GM21737 (cell line): ENCODE data around the gene SBK1.
A peak's percentile ranks its signal among the peaks of the same experiment; 100 is the strongest.
"Not testable (repeated sequence)": the region's sequence is repeated elsewhere in the genome, so short reads cannot be mapped to it uniquely, and the experiment has no call there.

ENCODE experiments used
- ATAC-seq: cut with Tn5 transposase; IDR thresholded peaks from one replicate; pipeline ENCODE4 v1.9.1; 2021; ENCODE audit warnings: mild to moderate bottlenecking, moderate library complexity; ENCODE audit not compliant: unreplicated experiment

SBK1 gene

DNA sequence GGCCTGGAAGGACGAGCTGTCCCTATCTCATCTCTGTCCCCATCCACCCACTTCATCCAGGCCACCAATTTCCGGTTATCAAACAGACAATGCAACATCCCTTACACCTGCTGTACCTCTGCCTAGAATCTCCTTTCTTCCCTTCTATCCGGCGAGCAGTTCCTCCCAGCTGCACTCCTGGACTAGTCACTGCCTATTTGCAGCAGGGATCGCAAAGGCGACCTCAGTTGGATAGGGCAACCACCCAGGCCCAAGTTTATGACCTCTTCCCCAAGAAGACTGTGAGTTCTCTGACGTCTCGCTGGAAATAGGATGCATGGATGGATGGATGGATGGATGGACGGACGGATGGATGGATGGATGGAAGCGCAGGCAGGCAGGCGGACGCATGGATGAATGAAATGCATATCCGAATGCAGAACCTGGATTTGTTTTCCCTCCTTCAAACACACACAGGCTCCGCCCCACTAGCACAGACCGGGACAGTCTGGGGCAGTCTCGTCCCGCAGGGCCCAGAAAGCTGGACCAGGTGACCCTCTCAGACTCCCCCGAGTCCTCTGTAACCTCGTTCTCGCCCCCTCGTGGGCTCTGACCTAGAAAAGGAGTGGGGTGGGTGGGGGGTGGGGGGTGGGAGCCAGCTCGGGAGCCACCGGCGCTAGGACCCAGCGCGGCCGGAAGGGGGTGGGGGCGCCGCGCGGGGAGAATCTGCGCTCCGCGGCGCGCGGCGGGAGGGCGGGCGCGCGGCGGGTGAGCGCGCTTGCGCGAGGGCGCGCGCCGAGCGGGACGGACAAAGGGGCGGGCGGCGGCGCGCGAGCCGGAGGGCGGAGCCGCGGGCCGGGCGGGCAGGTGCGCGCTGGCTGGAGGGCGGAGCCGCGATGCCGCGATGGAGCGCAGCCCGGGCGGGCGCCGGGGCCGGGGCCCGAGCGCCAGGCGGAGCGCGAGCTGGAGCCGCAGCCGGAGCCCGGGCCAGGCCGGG is at the start of gene SBK1:
Gene SBK1 (plus strand): TSS at position 875 of the 976 bp plus-strand sequence. CDS start 24,867 bp downstream, outside the sequence.
- peak; percentile 89 for ATAC-seq

DNA sequence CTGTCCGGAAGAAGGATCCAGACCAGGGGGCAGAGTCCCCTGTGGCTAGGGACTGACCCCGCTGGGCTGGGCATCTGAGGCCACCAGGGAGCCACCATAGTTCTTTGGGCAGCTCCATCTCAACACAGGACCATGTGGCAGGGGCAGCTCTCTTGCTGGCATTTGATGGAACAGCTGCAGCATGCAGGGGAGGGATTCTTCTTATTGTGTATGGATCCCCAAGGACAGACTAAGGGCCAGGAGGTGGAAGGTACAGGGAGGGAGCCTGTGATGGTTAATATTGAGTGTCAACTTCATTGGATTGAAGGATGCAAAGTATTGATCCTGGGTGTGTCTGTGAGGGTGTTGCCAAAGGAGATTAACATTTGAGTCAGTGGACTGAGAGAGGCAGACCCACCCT is 42.8 kb upstream of the SBK1 start:
- ATAC-seq: not testable (repeated sequence)

DNA sequence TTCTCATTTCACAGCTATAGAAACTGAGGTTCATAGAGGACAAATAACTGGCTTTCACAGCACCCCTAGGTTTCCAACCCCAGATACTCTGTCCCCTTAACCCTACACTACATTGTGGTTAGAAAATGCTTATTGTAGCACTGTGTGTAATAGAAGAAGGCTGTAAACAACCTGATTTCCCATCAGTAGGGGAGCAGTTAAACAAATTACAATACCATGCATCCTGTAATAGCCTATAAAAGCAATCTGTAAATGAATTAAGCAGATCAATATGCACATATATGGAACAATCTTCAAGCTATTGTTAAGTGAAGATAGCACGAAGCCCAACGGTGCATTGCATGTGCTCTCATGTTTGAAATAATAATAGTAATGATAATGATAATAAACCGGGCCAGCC is 41.3 kb upstream of the SBK1 start:
- ATAC-seq: no peak

DNA sequence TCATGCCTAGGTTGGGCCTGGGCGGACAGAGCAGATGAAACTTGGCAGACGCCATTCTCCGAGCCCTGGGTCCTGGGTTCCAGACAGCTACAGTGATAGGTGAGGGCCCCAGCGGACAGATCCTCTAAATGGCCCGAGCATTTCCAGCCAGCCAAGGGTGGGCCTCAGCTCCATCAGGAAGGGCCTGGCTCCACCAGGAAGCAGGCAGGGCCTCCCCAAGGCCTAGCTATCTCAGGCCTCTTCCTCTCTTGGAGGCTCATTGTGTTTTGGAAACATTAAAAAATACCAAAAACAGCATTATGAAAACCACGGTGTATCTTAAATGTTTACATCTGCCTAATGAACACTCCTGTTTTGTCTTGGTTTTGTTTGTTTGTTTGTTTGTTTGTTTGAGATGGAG is 38.2 kb upstream of the SBK1 start:
- ATAC-seq: no peak

DNA sequence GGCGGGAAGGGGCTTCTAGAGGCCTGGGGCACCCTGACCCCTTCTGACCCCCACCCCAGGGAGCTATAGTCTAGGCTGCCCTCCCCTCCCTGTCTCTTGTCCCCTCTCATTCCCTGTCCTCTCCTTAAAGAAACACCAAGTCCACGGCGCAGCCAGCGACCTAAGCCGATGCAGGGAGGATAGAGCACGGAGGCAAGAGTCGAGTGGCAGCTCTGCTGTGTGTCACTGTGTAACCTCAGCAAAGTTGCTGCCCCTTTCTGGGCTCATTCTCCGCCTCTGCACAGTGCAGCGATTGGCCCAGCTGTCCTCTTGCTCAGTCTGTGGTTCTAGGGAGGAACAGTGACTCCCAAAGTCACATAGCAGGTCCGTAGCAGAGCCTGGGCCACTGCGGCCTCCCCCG is 36.5 kb upstream of the SBK1 start:
- no peak for ATAC-seq

DNA sequence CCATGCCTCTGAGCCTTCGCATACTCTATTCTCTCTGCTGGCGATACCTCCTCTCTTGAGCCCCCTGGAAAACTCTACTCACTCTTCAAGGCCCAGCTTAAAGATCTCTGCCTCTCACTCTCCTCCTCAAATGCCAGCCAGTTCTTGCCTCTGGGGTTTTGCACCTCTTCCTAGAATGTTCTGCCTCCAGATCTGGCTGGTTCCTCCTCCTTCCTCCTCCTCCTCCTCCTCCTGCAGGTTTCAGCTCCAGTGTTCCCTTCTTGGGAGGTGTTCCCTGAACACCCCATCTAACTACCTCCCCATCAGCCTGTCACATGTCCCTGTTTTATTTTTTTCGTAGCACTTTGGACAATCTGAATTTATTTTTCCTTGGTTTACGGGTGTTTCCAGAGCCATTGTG is 35.1 kb upstream of the SBK1 start:
- ATAC-seq: no peak

DNA sequence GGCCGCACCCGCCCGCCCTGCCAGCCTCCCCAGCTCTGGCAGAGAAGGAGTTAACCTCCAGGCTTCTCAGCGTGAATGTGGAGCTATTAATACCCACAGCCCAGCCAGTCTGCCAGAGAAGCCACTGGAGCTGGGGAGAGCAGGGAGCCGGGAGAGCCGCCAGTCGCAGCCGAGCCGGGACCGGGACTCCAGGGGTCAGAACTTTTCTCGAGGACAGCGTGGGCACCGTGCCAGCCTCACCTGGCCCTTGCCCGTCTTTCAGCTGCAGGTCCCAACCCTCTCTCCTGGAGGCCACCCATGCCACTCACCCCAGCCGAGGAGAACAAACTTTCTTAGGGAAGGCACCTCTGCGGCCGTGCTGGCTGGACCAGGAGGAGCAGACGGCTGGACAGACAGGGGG is 33.8 kb upstream of the SBK1 start:
- ATAC-seq: no peak

DNA sequence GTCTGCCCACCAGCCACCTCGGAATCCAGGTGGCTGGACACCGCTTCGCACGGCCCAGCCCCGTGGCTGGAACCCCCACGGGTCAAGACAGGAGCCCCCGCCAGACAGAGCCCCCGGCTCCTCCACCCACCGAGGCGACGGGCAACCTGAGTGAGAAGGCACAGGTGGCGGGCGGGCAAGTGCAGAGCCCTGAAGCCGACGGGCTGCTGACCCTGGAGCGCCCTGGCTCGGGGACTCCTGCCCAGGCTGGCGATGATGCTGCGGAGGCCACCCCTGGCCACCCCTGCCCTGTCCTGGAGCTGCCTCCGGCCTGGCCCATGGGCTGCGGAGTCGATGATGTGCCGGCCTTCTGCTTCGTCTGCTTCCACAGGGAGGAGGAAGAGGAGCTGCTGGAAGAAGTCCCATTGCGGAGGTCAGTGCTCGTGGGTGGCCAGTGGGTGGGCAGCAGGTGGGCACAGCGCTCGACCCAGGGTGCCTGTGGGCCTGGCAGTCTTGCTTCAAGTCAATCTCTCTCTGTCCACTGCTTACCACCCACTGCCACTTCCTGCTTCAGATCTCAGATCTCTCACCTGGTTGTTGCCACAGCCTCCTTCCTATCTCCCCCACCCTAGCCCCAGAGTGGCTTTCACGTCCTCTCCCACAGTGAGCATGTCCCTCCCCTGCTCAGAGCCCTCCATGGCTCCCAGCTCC is 33.1 kb upstream of the SBK1 start:
- ATAC-seq: no peak

DNA sequence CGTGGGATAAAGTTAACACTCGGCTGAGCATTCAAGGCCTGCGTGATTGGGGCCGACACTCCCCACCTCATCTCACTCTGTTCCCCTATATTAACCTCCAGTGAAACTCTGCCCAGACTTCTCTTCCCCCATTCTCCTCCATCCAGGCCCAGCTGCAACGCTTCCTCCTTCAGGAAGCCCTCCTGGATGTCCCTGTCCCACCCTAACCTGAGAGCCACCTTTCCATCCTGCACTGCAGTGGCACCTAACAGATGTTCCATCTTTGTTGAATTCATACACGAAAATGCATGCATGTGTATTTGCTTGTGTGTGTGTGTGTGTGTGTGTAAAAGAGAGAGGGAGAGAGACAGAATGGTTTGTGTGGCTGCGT is 32.6 kb upstream of the SBK1 start:
- no peak for ATAC-seq

DNA sequence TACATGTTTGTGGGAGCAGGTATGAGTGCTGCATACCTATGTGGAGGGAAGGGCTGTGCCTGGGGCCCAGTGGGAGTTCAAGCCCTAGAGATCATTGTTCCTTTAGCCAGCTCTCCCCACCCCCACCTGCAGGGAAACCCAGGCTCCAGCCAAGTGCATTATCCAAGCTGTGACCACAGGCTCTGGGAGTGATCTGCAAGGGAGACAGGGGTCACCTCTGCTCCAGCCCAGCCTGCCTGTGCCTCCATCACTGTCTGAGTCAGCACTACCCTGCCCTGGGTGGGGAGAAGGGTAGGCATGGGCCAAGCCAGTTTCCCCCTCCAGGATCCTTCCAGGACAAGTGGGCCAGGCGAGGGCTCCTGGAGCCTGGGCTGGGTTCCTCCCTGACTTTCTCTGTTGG is 32.1 kb upstream of the SBK1 start:
- no peak for ATAC-seq

DNA sequence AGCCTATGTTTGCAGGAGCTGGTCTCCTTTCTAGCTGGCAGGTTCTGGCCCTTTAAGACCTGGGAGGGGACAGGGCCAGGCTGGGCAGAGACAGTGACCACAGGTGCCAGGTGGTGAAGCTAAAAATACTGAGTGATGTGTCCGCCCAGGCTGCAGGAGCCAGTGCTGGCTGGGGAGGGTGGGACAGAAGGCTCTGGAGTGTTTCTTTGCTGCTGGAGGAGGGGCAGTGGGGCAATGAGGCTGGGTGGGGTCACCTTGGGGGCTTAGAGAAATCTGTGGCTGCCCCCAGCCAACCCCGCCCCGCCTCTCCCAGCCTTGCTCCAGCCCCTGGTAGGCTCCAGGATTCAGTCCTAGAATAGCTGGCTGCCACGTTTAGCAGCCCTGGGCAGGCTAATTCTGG is 30.4 kb upstream of the SBK1 start:
- ATAC-seq: no peak

DNA sequence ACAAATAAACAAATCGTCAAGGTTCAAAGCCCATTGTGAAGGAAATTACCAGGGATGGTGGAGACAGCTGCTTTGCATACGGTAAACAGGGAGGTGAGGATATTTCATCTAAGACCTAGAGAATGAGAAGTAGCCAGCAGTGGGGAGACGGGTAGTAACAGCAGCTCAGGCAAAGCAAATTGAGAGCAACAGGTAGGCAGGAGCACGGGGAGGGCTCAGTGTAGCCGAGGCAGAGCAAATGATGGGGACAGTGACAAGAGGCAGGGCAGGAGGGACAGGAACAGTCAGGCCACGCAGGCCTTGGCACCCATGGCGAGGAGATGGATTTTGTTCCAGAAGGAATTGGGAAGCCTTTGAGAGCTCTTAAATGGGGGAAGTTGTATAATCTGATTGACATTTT is 29.0 kb upstream of the SBK1 start:
- ATAC-seq: no peak

DNA sequence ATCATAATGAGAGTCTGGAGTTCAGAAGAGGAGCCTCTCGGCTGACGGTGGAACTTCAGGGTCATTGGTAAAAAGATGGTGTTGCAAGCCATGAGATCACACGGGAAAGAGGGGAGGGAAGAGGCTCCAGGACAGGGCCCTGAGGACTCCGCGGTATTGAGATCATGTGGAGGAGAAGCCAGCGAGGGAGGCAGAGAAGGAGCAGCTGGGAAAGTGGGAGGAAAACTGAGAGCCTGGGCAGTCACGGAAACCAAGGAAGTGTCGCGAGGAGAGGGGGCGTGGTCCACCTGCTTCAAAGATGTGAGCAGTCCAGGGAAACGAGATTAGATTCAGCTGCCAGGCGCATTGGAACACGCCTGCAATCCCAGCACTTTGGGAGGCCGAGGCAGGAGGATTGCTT is 27.7 kb upstream of the SBK1 start:
- ATAC-seq: no peak

DNA sequence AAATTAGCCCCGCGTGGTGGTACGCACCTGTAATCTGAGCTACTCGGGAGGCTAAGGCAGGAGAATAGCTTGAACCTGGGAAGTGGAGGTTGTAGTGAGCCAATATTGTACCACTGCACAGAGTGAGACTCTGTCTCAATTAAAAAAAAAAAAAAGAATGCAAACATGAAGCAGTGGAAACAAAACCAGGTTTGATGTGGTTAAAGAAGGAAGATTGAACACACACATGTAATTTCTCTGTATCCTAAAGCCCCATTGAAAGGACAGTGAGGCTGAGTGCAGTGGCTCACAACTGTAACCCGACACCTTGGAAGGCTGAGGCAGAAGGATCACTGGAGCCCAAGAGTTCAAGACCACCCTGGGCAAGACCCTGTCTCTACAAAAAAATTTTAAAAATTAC is 26.5 kb upstream of the SBK1 start:
- ATAC-seq: no peak

DNA sequence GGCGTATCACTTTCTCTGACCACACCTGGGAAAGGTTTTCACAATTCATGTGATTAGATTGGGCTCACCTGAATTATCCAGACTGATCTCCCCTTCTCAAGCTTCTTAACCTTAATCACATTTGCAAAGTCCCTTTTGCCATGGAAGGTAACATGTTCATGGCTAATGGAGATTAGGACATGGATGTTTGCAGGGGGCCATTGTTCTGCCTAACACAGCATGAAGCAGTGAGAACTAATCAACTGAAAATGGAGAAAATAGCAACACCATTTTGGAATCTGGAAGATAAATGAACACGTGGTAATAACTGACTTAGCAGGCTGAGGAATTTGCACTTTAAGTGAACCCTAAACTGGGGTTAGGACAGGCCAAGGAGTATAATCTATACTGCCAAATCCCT is 25.0 kb upstream of the SBK1 start:
- no peak for ATAC-seq

DNA sequence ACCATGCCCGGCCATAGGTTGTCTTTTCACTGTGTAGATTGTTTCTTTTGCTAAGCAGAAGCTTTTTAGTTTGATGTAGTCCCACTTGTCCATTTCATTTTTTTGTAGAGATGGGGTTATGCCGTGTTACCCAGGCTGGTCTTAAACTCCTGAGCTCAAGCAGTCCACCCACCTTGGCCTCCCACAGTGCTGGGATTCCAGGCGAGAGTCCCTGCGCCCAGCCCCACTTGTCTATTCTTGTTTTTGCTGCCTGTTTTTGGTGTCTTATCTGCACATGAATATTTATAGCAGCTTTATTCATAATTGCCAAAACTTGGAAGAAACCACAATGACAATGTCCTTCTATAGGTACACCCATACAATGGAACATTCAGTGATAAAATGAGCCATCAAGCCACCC is 18.8 kb upstream of the SBK1 start:
- ATAC-seq: no peak

DNA sequence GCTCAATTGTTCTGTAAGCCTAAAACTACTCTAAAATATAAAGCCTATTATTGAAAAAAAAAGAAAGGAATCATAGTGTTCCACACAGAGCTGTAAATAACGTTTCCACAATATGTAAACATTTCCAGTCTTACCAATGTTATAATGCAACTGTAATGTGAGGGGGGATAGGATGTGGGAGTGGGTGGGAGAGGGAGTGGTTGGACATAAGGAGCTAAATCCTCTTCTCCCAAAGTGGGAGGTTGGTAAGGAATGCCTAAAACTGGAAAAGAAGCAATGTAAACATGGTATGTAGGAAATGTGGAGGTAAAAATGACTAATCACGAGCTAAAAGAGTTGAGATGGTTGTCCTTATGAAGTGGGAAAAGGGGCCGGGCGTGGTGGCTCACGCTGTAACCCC is 17.6 kb upstream of the SBK1 start:
- ATAC-seq: no peak

DNA sequence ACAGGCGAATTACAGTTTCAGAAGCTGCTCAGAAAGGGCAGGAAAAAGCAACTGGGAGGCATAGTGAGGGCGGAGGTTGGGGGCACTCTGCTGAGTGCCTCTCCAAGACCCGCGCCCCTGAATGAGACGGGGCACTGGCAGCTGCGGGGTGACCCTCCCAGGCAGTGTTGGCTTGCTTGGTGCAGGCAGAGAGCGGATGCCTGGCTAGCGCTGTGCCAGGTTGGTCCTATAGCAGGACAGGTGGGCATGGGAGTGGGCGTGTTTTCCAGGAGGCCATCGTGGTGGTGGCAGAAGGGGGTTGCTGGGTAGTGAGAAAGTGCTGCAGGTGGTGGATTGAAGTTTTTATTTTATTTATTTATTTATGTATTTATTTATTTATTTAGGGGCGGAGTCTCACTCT is 16.0 kb upstream of the SBK1 start:
- no peak for ATAC-seq

DNA sequence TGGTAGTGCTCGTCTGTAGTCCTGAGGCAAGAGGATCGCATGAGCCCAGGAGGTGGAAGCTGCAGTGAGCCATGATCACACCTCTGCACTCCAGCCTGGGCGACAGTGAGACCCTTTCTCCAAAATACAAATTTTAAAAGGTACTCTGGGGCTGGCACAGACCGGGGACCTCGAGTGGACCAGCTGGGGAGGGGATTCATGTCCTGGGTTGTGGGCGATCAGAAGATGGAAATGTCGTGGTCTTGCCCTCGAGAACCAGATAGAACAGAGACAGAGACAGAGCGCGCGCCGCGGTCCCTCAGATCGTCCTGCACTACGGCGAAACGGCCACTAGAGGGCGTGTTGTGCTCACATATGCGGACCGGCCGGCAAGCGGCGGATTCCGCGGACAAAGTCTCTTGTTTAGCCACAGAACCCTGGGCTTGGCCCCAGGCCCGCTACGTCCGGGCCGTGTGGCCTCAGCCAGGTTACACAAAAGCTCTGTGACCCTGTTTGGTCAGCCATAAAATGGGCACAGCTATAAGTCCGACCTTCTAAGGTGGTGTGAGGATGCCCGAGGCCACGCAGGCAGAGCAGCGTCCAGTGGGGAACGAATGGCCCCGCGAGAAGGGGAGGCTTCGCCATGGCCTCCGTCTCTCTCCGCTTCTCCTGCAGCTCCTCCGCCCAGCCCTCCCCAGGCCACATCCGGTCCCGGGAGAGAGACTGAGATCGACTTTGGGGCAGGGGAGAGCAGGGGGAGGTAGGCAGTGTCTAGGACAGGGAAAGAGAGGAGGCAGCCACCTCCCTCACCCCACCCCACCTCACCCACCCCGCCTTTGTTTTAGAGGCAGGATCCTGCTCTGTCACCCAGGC is 14.6 kb upstream of the SBK1 start:
- peak; percentile 59 for ATAC-seq

DNA sequence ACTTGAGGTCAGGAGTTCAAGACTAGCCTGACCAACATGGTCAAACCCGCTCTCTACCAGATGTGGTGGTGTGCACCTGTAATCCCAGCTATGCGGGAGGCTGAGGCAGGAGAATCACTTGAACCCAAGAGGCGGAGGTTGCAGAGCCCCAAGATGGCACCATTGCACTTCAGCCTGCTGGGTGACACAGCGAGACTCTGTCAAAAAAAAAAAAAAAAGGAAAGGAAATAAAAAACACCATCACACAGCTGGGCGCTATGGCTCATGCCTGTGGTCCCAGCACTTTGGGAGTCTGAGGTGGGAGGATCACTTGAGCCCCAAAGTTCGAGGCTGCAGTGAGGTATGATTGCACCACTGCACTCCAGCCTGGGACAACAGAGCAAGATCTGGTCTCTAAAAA is 13.3 kb upstream of the SBK1 start:
- ATAC-seq: no peak
